HG03039 (cell line): Measurements from ENCODE around the gene INTS4.
"Not testable (repeated sequence)": the region's sequence is repeated elsewhere in the genome, so short reads cannot be mapped to it uniquely, and the experiment has no call there.

ENCODE experiments used
- ATAC-seq: cut with Tn5 transposase; IDR thresholded peaks from one replicate; pipeline ENCODE4 v1.9.1; 2021; ENCODE audit warnings: mild to moderate bottlenecking, moderate library complexity; ENCODE audit not compliant: unreplicated experiment

Gene INTS4, protein sequence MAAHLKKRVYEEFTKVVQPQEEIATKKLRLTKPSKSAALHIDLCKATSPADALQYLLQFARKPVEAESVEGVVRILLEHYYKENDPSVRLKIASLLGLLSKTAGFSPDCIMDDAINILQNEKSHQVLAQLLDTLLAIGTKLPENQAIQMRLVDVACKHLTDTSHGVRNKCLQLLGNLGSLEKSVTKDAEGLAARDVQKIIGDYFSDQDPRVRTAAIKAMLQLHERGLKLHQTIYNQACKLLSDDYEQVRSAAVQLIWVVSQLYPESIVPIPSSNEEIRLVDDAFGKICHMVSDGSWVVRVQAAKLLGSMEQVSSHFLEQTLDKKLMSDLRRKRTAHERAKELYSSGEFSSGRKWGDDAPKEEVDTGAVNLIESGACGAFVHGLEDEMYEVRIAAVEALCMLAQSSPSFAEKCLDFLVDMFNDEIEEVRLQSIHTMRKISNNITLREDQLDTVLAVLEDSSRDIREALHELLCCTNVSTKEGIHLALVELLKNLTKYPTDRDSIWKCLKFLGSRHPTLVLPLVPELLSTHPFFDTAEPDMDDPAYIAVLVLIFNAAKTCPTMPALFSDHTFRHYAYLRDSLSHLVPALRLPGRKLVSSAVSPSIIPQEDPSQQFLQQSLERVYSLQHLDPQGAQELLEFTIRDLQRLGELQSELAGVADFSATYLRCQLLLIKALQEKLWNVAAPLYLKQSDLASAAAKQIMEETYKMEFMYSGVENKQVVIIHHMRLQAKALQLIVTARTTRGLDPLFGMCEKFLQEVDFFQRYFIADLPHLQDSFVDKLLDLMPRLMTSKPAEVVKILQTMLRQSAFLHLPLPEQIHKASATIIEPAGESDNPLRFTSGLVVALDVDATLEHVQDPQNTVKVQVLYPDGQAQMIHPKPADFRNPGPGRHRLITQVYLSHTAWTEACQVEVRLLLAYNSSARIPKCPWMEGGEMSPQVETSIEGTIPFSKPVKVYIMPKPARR

DNA sequence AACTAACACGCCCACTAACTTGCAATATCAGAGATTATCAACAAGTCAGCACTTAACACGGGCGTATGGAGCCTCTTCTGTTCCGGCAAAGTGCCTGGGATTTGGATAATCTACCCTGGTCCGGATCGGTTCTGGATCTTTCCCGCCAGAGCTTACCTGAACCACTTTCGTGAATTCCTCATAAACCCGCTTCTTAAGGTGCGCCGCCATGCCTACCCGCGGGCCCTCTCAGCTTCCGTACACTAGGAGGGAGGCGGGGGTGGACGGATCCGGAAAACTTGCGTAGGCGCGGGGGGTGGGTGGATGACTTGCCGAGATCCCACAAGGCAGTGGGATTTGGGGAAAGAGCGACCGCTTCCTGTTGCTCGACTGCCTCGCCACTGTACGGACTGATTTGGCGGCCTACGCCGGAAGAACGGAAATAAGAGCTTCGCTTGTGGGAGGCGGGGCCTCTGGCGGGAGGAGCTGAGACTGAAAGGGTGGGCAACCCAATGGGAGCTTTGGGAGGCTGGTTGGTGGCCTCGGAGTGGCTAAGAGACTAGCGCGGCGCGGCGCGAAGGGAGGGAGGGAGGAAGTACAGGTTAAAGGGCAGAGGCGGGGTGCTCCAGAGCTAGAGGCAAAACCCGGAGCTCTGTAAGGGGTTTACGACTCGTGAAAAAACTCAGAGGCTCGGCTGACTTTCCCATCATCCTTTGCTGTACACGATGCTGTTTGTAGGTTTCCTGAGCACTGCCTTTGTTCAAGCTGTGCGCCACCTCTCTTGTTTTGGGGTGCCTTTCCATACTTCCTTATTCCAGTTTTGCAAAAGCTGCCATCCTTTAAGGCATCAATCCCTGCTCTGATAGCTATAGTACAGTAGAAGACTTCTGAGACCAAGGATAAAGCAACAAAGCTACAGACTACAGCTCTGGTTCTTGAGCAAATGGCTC, at the start of gene INTS4:
Gene INTS4 (minus strand): TSS at position 235 of the 929 bp plus-strand sequence. CDS start 25 bp downstream, at position 210.
- ATAC-seq = peak; percentile 99

DNA sequence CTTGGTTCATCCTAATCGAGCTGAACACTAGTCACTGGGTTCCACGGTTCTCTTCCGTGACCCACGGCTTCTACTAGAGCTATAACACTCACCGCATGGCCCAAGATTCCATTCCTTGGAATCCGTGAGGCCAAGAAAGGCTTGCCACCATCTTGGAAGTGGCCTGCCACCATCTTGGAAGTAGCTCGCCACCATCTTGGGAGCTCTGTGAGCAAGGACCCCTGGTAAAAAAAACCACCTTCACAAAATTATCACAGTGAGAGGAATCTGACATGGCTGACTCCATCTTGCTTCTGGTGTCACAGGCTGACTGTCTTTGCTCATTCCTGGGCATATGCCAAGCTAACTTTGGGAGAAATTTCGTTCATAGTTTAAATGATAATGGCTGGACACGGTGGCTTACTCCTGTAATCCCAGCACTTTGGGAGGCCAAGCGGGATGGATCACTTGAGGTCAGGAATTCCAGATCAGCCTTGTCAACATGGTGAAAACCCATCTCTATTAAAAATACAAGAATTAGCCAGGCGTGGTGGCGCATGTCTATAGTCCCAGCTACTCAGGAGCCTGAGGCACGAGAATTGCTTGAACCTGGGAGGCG, 47.5 kb upstream of the INTS4 start:
- ATAC-seq = no peak

DNA sequence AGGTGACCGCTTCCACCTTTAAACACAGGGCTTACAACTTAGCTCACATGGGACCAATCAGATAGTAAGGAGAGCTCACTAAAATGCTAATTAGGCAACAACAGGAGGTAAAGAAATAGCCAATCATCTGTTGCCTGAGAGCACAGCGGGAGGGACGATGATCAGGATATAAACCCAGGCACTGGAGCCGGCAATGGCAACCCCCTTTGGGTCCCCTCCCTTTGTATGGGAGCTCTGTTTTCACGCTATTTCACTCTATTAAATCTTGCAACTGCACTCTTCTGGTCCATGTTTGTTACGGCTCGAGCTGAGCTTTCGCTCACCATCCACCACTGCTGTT, 46.9 kb upstream of the INTS4 start:
- ATAC-seq = not testable (repeated sequence)

GRCh38 chr11:78040691-78041379, 46.4 kb upstream of the INTS4 start:
- ATAC-seq = no peak

- no peak for ATAC-seq
Measured at GRCh38 chr11:78039919-78040671, 45.6 kb upstream of the INTS4 start.

- ATAC-seq = no peak
Measured at GRCh38 chr11:78039391-78039918, 45.0 kb upstream of the INTS4 start.

DNA sequence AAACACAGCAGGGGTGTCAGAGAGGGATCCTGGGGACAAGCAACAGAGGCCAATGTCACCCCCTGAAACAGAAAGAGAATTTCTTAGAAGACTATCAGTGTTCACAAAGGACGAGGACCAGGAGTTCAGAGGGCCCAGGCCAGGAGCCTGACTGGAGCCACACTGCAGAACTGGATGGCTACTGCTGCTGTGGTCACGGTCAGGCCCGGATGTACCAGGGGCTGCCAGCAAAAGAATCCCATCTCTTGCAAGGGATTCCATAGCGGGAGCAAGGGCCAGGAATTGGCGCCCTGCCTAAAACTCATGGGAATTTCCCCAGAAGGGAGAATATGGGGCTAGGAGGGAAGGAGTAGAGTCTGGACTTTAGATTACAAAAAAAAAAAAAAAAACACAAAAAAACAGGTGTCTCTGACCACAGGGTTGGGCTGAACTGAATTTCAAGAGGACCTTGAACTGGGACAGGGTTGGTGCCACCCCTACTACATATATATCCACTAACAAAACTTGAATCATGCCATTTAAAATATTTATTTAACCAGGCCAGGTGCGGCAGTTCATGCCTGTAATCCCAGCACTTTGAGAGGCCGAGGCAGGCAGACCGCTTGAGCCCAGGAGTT, 44.3 kb upstream of the INTS4 start:
- ATAC-seq = no peak

DNA sequence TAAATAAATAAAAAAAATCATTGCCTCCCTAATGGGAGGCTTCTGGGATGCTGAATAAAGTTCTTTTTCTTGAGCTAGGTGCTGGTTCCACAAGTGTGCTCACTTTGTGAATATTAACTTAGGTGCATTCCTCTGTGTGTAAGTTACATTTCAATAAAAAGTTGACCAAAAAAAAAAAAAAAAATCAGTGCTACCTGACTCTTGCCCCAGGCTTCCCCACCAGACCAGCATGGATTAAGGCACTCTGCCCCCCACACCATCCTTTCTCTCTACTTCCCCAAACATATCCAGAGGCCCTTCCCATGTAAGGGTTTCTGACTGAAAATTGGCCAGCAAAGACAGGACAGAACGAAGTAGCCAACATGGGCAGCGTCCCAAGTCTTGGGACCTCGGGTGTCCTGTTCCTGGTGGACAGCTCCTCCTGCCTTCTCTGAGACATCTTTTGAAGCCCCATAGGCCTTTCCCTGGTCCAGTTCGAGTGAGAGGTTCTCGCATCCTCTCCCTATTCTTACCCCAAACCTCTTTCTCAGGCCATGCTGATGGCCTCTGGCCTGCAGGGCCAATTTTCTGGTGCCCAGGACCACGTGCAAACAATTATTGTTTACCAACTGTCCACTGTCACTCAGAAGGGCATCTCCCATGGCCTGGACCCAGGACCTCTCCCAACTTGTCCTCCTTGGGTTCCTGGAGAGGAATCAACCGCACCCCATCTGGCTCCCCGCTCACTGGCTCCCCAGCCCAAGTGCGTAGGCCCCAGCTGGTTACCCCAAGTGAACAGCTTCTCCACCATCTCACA, 43.6 kb upstream of the INTS4 start:
- no peak for ATAC-seq

DNA sequence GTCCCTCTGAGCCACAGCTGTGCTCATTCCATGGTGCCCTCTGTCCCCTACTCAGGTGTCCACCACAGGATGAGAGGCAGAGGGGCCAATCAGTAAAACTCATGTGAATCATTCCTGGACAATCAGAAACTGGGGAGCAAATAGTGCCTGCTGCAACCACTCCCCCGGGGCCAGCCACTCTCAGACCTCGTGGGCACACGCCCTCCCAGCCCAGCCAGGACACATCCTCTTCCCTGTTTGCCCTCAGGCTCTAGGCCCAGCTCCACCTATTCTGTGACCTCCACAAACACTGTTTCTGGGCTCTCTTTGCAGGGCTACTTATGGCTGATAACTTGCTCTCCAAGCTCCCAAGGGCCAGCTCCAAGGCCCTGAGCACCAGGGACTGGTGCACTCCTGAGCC, 42.6 kb upstream of the INTS4 start:
- no peak for ATAC-seq

DNA sequence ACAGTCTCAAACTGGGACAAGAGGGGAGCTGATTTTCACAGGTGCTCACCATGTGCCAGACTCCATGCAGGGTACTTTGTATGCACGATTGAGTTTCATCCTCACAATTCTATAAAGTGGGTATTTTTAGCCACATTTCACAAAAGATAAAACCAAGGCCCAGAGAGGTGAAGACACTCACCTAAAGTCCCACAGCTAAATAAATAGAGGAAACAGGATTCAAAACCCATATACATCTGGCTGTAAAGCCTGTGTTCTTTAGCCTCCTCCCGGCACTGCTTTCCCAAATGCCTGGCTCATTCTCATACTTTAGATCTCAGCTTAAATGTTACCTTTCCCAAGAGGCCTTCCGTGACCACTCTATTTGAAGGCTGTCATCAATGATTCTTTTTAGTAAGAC, 41.8 kb upstream of the INTS4 start:
- ATAC-seq = no peak

DNA sequence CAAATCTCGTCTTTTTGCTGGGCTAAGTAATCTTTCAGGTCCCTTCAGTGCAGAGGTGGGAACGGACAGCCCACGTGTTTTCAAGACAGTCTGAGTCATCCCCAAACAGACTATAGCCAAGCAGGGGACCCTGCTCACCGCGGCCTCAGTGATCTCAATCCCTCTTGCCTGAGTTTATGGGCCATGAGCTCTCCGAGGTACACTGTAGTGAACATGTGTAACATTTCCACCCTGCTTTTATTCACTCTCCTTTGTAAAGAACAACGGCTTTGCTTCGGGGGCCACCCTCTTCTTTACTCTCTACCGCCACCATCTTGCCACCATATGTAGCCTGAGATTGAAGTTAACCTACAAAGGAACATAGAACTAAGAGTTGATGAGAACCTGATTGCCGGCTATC, 40.2 kb upstream of the INTS4 start:
- ATAC-seq = no peak

- ATAC-seq = no peak
Measured at GRCh38 chr11:78033040-78033439, 38.6 kb upstream of the INTS4 start.

DNA sequence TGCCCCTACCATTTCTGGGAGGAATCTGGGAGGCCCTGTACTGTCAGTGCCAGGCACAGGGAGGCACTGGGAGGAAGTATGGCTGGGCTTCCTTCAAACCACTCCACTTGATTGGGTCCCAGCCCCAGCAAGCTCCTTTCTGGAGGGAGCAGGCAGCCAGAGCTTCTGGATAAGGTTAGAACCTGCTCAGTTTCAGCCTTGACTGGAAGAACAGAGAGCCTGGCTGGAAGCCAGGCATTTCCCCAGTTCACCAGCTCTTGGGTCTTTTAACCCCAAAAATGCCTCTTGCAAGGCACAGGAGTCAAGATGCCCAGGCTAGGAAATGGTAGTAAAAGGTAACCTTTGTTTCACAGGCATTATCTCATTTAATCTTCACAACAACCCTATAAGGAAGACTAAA, 37.6 kb upstream of the INTS4 start:
- ATAC-seq = no peak

DNA sequence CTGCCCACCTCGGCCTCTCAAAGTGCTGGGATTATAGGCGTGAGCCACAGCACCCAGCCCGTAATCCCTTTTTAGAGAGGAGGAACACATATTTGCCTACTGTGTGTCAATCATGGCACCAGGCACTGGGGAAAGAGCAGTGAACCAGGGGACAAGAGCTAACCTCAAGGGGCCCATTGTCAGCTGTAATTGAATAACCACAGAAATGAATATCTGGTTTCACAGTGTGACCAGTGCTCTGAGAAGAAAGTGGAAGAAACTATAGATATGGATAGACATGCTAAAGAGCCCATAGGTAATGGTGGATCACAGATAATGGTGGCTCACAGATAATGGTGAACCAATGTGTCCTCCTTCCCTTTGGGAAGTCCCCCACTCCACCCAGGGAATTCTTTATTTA, 37.2 kb upstream of the INTS4 start:
- no peak for ATAC-seq

DNA sequence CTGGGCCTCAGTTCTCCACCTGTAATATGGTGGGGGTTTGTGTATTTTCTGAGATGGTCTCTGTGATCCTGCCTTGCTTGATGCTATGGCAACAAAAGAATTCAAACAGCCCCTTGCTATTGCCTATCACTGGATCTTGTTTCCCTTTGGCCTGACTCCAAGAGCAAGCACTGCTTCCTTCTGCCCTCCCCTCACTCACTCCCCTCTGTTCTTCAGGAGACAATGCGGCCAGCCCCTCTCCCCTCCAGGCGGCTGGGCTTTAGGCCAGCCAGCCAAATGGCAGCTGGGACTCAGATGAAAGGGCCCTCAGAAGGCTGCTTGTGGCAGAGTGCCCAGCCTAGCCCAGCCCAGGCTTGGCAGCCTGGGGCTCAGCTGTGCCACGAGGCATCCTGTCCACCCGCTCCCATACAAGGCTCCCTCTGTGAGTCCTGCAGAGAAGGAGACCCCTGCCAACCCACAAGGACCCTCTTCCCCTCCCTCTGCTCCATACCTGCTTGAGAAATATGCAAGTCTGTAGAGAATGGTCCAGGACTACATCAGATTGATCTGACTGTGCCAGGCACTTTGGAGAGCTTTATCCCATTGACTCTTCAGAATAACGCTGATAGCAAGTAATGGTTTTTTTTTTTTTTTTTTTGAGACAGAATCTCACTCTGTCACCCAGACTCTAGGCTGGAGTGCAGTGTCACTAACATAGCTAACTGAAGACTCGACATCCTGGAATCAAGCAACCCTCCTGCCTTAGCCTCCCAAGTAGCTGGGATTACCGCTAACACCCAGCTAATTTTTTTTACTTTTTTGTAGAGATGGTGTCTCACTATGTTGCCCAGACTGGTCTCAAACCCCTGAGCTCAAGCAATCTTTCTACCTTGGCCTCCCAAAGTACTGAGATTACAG, 36.2 kb upstream of the INTS4 start:
- ATAC-seq = no peak

GRCh38 chr11:78028423-78028822, 34.0 kb upstream of the INTS4 start:
- ATAC-seq = not testable (repeated sequence)

GRCh38 chr11:78027759-78028158, 33.3 kb upstream of the INTS4 start:
- ATAC-seq = no peak
